GM12878 (cell line): ENCODE results near the gene C11orf52. TPM values are rescaled to one million over a fixed set of nuclear protein-coding genes. Genes with fewer than 3 reads are reported as not detected.
A peak's percentile ranks its signal among the peaks of the same experiment; 100 is the strongest.

Experiments
- ATAC-seq: fragments of 200-7000 bp; cut with Tn5 transposase; 3 replicates; pipeline ENCODE4 v1.9.1; 2020; ENCODE audit warnings: mild to moderate bottlenecking, moderate library complexity
- BruUV-seq: library from RNA; stranded (reverse); fragments of 400-500 nt; replicated peaks from 2 replicates; lab custom pipeline; 2021; lab: Mats Ljungman, UMichigan
- CTCF ChIA-PET: fragments of 300-600 bp; sonication (Branson Sonifier 250); formaldehyde crosslinking; extraction: SDS; loops from one replicate; lab custom pipeline; 2021; ENCODE audit warnings: inconsistent platforms; lab: Yijun Ruan, JAX
- POLR2A ChIA-PET: fragments of 350-600 bp; formaldehyde crosslinking; extraction: SDS; loops from one replicate; lab custom pipeline; 2021; ENCODE audit warnings: inconsistent platforms; lab: Charles Lee
- RAD21 ChIA-PET: fragments of 300-600 bp; sonication (Branson Sonifier 250); formaldehyde crosslinking; loops from one replicate; lab custom pipeline; 2023; ENCODE audit warnings: antibody characterized with exemption; ENCODE audit not compliant: unreplicated experiment; lab: Charles Lee
- SMC1A ChIA-PET: fragments of 300-600 bp; sonication (Branson Sonifier 250); formaldehyde crosslinking; loops from one replicate; lab custom pipeline; 2023; ENCODE audit not compliant: unreplicated experiment, uncharacterized antibody; lab: Charles Lee
- DNase-seq: peaks from one replicate; pipeline ENCODE4 v3.0.0-alpha.2; 2011; ENCODE audit warnings: low read depth, low spot score
- FAIRE-seq: peaks from 3 replicates; lab custom pipeline; 2011; peaks lifted over from hg19 to GRCh38; lab: Jason Lieb, UNC
- H2AFZ ChIP-seq: 2 replicates; pipeline ENCODE4 v1.6.0; 2011; ENCODE audit warnings: low read depth, low read length, control low read depth; ENCODE audit not compliant: control insufficient read depth
- H3K27ac ChIP-seq: 2 replicates; pipeline ENCODE4 v1.5.1; 2011; ENCODE audit warnings: control low read depth; ENCODE audit not compliant: control insufficient read depth, insufficient read depth
- H3K27me3 ChIP-seq, 2 experiments: replicated peaks in 1 of 2; 2 replicates each; pipeline versions ENCODE4 v1.6.0 to v1.6.1; 2011; ENCODE audit warnings: low read length in 1 of 2; ENCODE audit not compliant: control insufficient read depth in 2 of 2, insufficient read depth in 2 of 2
- H3K36me3 ChIP-seq, 2 experiments: 2 replicates each; pipeline ENCODE4 v1.5.1; 2011; ENCODE audit warnings: low read length in 1 of 2; ENCODE audit not compliant: control insufficient read depth in 2 of 2, insufficient read depth in 2 of 2
- H3K4me1 ChIP-seq: 2 replicates; pipeline ENCODE4 v1.6.1; 2011; ENCODE audit warnings: mild to moderate bottlenecking, low read length, moderate library complexity, mixed read lengths; ENCODE audit not compliant: control insufficient read depth, insufficient read depth
- H3K4me2 ChIP-seq: 2 replicates; pipeline ENCODE4 v1.6.0; 2011; ENCODE audit warnings: control low read depth; ENCODE audit not compliant: control insufficient read depth, insufficient read depth
- H3K4me3 ChIP-seq: fragments of 200-600 bp; sonication (generic); 2 replicates; pipeline ENCODE4 v1.5.1; 2016
- H3K79me2 ChIP-seq: 2 replicates; pipeline ENCODE4 v1.6.0; 2011; ENCODE audit warnings: low read length; ENCODE audit not compliant: control insufficient read depth, insufficient read depth
- H3K9ac ChIP-seq: 2 replicates; pipeline ENCODE4 v1.8.0; 2011; ENCODE audit warnings: low read length, control low read depth, mixed read lengths; ENCODE audit not compliant: control insufficient read depth, insufficient read depth
- H3K9me3 ChIP-seq: replicated peaks from 3 replicates; pipeline ENCODE4 v1.5.1; 2011; ENCODE audit warnings: mild to moderate bottlenecking, low read length; ENCODE audit not compliant: control insufficient read depth, insufficient read depth
- H4K20me1 ChIP-seq: 2 replicates; pipeline ENCODE4 v1.6.0; 2011; ENCODE audit not compliant: control insufficient read depth, insufficient read depth
- EGR1 ChIP-seq, 2 experiments: IDR thresholded peaks; 1 replicate in 1 of 2; 2 replicates in 1 of 2; pipeline ENCODE4 v1.6.1; 2011 to 2012; ENCODE audit warnings: low read depth in 2 of 2, low read length in 2 of 2, borderline replicate concordance in 1 of 2, mild to moderate bottlenecking in 1 of 2, moderate library complexity in 1 of 2
- HDGF ChIP-seq: fragments of 450-650 bp; IDR thresholded peaks from 2 replicates; pipeline ENCODE4 v1.6.1; 2016; ENCODE audit warnings: antibody characterized with exemption
- JUNB ChIP-seq: IDR thresholded peaks from 2 replicates; pipeline ENCODE4 v1.6.1; 2016; ENCODE audit warnings: antibody characterized with exemption, mild to moderate bottlenecking
- MTA2 ChIP-seq: fragments of 450-650 bp; IDR thresholded peaks from 2 replicates; pipeline ENCODE4 v1.6.1; 2016; ENCODE audit warnings: low read depth, mild to moderate bottlenecking, moderate library complexity
- NBN ChIP-seq: fragments of 450-650 bp; IDR thresholded peaks from 2 replicates; pipeline ENCODE4 v1.6.1; 2016
- SMAD1 ChIP-seq: fragments of 450-650 bp; IDR thresholded peaks from 2 replicates; pipeline ENCODE4 v1.6.1; 2018; ENCODE audit warnings: mild to moderate bottlenecking, low read depth; ENCODE audit not compliant: partially characterized antibody
- SP1 ChIP-seq: IDR thresholded peaks from one replicate; pipeline ENCODE4 v1.6.1; 2011; ENCODE audit warnings: low read depth, low read length
- STAT3 ChIP-seq: IDR thresholded peaks from 2 replicates; pipeline ENCODE4 v1.6.1; 2011; ENCODE audit warnings: low read depth, low read length, improper control_type of control experiment
- TAF1 ChIP-seq: IDR thresholded peaks from 2 replicates; pipeline ENCODE4 v1.6.1; 2011; ENCODE audit warnings: mild to moderate bottlenecking, low read depth, low read length, borderline replicate concordance
- USF2 ChIP-seq: IDR thresholded peaks from 2 replicates; pipeline ENCODE4 v1.6.1; 2011; ENCODE audit warnings: low read depth, low read length, improper control_type of control experiment, borderline replicate concordance
- WGBS: methylation state at CpG from one replicate; pipeline ENCODE4 v1.1.6; 2016; ENCODE audit warnings: low lambda C conversion rate; ENCODE audit not compliant: insufficient replicate concordance, insufficient coverage; ENCODE audit errors: missing lambda C conversion rate; 5-methylcytosine and 5-hydroxymethylcytosine counted together
- in situ Hi-C: fragments of 300-500 bp; cut with MboI; formaldehyde crosslinking; loops from 9 replicates; pipeline ENCODE4 v1.14.3; 2018; ENCODE audit warnings: mixed read lengths
- intact Hi-C: fragments of 100-400 bp; cut with micrococcal nuclease; formaldehyde crosslinking; loops from one replicate; pipeline ENCODE4 v1.14.2; 2022; ENCODE audit not compliant: unreplicated experiment
- polyA plus RNA-seq, 11 experiments: library from polyadenylated mRNA; depleted of rRNA in 4 of 11; unstranded in 6 of 11; stranded (reverse) in 5 of 11; fragments of >200 nt; fragmentation: Nextera tagmentation in 4 of 11; fragmentation: Illumina TruSeq in 1 of 11; extraction: Ambion mirVana in 4 of 11; extraction: Trizol in 1 of 11; gene quantifications; 1 replicate in 1 of 11; 2 replicates in 10 of 11; pipeline versions ENCODE4 v1.2.1 to v1.2.3, GENCODE V29; 2011 to 2016; ENCODE audit warnings: inconsistent platforms in 2 of 11, missing spikeins in 2 of 11, low read depth in 1 of 11
- total RNA-seq, 4 experiments: library from RNA; depleted of rRNA in 3 of 4; stranded (reverse); fragments of >200 nt in 3 of 4; fragmentation: Illumina TruSeq in 1 of 4; extraction: Trizol in 1 of 4; gene quantifications; 2 replicates each; pipeline versions ENCODE4 v1.2.1 to v1.2.3, GENCODE V29; 2013 to 2021
- TF ChIP-seq, protein P1 (sequence below): IDR thresholded peaks from 2 replicates; pipeline ENCODE4 v1.6.1; 2012; ENCODE audit warnings: low read depth, low read length, improper control_type of control experiment
- TF ChIP-seq, protein P2 (sequence below): IDR thresholded peaks from 2 replicates; pipeline ENCODE4 v1.6.1; 2012; ENCODE audit warnings: low read depth, low read length, improper control_type of control experiment

Gene C11orf52
- total and polyA plus RNA-seq, 10 of the 15 experiments (the other 5 are each of a cell fraction or from before 2014, with no cell fraction given), result not detected

GRCh38 chr11:111870886-111871692 is 47.6 kb upstream of the C11orf52 start, which contains the start of gene ALG9 (continued):
- TF ChIP-seq, protein P1, sequence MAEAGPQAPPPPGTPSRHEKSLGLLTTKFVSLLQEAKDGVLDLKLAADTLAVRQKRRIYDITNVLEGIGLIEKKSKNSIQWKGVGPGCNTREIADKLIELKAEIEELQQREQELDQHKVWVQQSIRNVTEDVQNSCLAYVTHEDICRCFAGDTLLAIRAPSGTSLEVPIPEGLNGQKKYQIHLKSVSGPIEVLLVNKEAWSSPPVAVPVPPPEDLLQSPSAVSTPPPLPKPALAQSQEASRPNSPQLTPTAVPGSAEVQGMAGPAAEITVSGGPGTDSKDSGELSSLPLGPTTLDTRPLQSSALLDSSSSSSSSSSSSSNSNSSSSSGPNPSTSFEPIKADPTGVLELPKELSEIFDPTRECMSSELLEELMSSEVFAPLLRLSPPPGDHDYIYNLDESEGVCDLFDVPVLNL, result no peak
- TF ChIP-seq MTA2, result no peak
- TF ChIP-seq USF2, result no peak
- TF ChIP-seq EGR1 (IDR thresholded peaks at IDR 0.05; ENCODE audit: borderline replicate concordance in 1 of 2, low read depth in 2 of 2, low read length in 2 of 2), result no peak
- TF ChIP-seq TAF1, result peak; percentile 67; the same call in 1 of the 2 replicates

DNA sequence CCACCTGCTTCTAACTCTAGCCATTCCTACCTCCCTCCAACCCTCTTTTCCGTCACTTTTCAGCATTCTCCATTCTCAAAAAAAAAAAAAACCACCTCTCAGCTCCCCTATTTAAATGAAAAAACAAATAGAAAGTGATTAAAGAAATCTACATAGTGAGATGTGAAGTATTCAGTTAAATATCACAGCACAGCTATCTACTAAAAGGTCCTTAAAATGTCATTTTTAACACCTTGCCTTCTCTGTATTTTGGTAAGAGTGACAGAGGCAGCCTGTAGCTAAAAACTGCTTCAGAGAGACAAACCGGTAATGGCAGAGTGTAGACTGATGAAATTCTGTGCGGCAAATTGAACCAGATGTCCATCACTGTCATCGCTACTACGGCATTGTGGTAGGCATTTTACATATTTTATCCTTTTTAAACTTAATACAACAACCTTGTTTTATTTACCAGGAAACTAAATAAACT is 47.0 kb upstream of the C11orf52 start:
- BruUV-seq, result no TSS peak
- no peak for ATAC-seq

More for the DNA sequence above, 47.0 kb upstream of the C11orf52 start:
- no peaks in the 10 kb centered on the region for H4K20me1 ChIP-seq
- ChIA-PET POLR2A (interaction anchor here (0.6 to 1.4 kb wide), 12 partner anchors 9 to 1554 kb away, joined by 3 to 12 read pairs (median 3); no protein-coding TSS in a partner anchor), SMC1A (interaction anchor here (0.6 to 3.2 kb wide), 11 partner anchors 8 to 644 kb away, joined by 3 to 14 read pairs (median 4); no protein-coding TSS in a partner anchor), CTCF (interaction anchor here (0.6 to 3.2 kb wide), 16 partner anchors 10 to 409 kb away, joined by 3 to 21 read pairs (median 4); partner anchors contain the start of genes CFAP68 and SIK2), RAD21 (interaction anchor here (0.6 to 2.5 kb wide), 17 partner anchors 8 to 765 kb away, joined by 3 to 13 read pairs (median 3); partner anchors contain the start of gene CFAP68)
- no peaks in the 10 kb centered on the region for H3K9me3 ChIP-seq
- peak overlapping the region; percentile 72 for H3K27ac ChIP-seq
- WGBS, result 74% methylated on average over 5 of the region's 5 CpGs
- peaks cover 0 to 4% of the 10 kb centered on the region in 2 experiments; a peak in 1 of 4 replicates for H3K36me3 ChIP-seq
- intact Hi-C loops, result loop anchor here (10.0 kb wide), 1 partner anchor 353 kb away; the partner anchor contains the start of gene PTS
- peak overlapping the region; percentile 93 for H2AFZ ChIP-seq
- DNase-seq (no peak), FAIRE-seq (no peak)
- in situ Hi-C loops, result no loop called here
- peak overlapping the region; percentile 79 for H3K4me3 ChIP-seq
- TF ChIP-seq, protein P2, sequence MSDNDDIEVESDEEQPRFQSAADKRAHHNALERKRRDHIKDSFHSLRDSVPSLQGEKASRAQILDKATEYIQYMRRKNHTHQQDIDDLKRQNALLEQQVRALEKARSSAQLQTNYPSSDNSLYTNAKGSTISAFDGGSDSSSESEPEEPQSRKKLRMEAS, result no peak
- TF ChIP-seq NBN, result 0 out of 2 replicates have a peak, but pooled peaks have one; percentile 6
- no peak for TF ChIP-seq SP1
- peak; percentile 50 for TF ChIP-seq SMAD1
- TF ChIP-seq STAT3, result no peak
- TF ChIP-seq HDGF, result peak; percentile 20; the same call in 1 of the 2 replicates
- no peak for TF ChIP-seq JUNB
- peaks cover 10% of the 10 kb centered on the region for H3K79me2 ChIP-seq
- no peaks in the 10 kb centered on the region for H3K27me3 ChIP-seq
- H3K9ac ChIP-seq, result peak overlapping the region; percentile 64
- peaks cover 4% of the 10 kb centered on the region; the same call in 1 of the 2 replicates for H3K4me1 ChIP-seq
- peak overlapping the region; percentile 91 for H3K4me2 ChIP-seq
